HL-60 (cell line): ENCODE measurements around the gene STK24.

ENCODE experiments used
- DNase-seq, 2 experiments: peaks; one replicate each; pipeline ENCODE4 v3.0.0-alpha.2; 2010 to 2020; ENCODE audit warnings: low read depth in 1 of 2, low spot score in 1 of 2
- H3K27ac ChIP-seq: fragments of 250-450 bp; sonication (Bioruptor Pico); replicated peaks from 2 replicates; pipeline ENCODE4 v1.5.1; 2020; ENCODE audit warnings: mild to moderate bottlenecking, moderate library complexity
- H3K27me3 ChIP-seq: fragments of 250-450 bp; sonication (Bioruptor Pico); 2 replicates; pipeline ENCODE4 v1.5.1; 2021; ENCODE audit warnings: mild to moderate bottlenecking, moderate library complexity; ENCODE audit not compliant: insufficient read depth, poor library complexity, severe bottlenecking
- H3K4me3 ChIP-seq: replicated peaks from 2 replicates; pipeline ENCODE4 v1.5.1; 2011; ENCODE audit warnings: mild to moderate bottlenecking, control low read depth, low read length; ENCODE audit not compliant: insufficient read depth
- GABPA ChIP-seq: IDR thresholded peaks from 2 replicates; pipeline ENCODE4 v1.6.1; 2012; ENCODE audit warnings: low read depth
- POLR2AphosphoS5 ChIP-seq: IDR thresholded peaks from 2 replicates; pipeline ENCODE4 v1.6.1; 2012; ENCODE audit warnings: low read depth
- SPI1 ChIP-seq: IDR thresholded peaks from 2 replicates; pipeline ENCODE4 v1.6.1; 2012; ENCODE audit warnings: low read depth, mild to moderate bottlenecking, borderline replicate concordance
- TF ChIP-seq, protein P1 (sequence below): IDR thresholded peaks from one replicate; pipeline ENCODE4 v1.5.1; 2011; ENCODE audit warnings: low read length, control low read depth, inconsistent platforms; ENCODE audit not compliant: insufficient read depth
- TF ChIP-seq, protein P2 (sequence below): IDR thresholded peaks from 2 replicates; pipeline ENCODE4 v1.6.1; 2012; ENCODE audit warnings: low read depth; ENCODE audit not compliant: insufficient replicate concordance

Gene STK24

GRCh38 chr13:98577836-98578285, 954 bp upstream of the STK24 start:
- peak overlapping the region; percentile 20 for H3K4me3 ChIP-seq
- no peak for DNase-seq
- TF ChIP-seq, protein P1, sequence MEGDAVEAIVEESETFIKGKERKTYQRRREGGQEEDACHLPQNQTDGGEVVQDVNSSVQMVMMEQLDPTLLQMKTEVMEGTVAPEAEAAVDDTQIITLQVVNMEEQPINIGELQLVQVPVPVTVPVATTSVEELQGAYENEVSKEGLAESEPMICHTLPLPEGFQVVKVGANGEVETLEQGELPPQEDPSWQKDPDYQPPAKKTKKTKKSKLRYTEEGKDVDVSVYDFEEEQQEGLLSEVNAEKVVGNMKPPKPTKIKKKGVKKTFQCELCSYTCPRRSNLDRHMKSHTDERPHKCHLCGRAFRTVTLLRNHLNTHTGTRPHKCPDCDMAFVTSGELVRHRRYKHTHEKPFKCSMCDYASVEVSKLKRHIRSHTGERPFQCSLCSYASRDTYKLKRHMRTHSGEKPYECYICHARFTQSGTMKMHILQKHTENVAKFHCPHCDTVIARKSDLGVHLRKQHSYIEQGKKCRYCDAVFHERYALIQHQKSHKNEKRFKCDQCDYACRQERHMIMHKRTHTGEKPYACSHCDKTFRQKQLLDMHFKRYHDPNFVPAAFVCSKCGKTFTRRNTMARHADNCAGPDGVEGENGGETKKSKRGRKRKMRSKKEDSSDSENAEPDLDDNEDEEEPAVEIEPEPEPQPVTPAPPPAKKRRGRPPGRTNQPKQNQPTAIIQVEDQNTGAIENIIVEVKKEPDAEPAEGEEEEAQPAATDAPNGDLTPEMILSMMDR = no peak
- no peak for TF ChIP-seq GABPA
- no peak for TF ChIP-seq SPI1
- TF ChIP-seq, protein P2, sequence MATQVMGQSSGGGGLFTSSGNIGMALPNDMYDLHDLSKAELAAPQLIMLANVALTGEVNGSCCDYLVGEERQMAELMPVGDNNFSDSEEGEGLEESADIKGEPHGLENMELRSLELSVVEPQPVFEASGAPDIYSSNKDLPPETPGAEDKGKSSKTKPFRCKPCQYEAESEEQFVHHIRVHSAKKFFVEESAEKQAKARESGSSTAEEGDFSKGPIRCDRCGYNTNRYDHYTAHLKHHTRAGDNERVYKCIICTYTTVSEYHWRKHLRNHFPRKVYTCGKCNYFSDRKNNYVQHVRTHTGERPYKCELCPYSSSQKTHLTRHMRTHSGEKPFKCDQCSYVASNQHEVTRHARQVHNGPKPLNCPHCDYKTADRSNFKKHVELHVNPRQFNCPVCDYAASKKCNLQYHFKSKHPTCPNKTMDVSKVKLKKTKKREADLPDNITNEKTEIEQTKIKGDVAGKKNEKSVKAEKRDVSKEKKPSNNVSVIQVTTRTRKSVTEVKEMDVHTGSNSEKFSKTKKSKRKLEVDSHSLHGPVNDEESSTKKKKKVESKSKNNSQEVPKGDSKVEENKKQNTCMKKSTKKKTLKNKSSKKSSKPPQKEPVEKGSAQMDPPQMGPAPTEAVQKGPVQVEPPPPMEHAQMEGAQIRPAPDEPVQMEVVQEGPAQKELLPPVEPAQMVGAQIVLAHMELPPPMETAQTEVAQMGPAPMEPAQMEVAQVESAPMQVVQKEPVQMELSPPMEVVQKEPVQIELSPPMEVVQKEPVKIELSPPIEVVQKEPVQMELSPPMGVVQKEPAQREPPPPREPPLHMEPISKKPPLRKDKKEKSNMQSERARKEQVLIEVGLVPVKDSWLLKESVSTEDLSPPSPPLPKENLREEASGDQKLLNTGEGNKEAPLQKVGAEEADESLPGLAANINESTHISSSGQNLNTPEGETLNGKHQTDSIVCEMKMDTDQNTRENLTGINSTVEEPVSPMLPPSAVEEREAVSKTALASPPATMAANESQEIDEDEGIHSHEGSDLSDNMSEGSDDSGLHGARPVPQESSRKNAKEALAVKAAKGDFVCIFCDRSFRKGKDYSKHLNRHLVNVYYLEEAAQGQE = no peak
- TF ChIP-seq POLR2AphosphoS5 = no peak
- H3K27ac ChIP-seq = peak overlapping the region; percentile 60
- H3K27me3 ChIP-seq = no peaks in the 10 kb centered on the region

GRCh38 chr13:98576200-98576945, 534 bp downstream of the STK24 start:
- Histone ChIP-seq H3K27ac (peak overlapping the region; percentile 71), H3K4me3 (peak overlapping the region; percentile 83), H3K27me3 (no peaks in the 10 kb centered on the region)
- peak in 1 of 2 experiments; percentile 46 for DNase-seq
- TF ChIP-seq, protein P1 = no peak
- TF ChIP-seq, protein P2 = no peak
- no peak for TF ChIP-seq POLR2AphosphoS5
- no peak for TF ChIP-seq SPI1
- TF ChIP-seq GABPA = no peak

GRCh38 chr13:98575904-98576199, 1.1 kb downstream of the STK24 start:
- no peak for DNase-seq
- H3K27ac ChIP-seq = peak overlapping the region; percentile 71
- TF ChIP-seq, protein P1 = no peak
- TF ChIP-seq, protein P2 = no peak
- TF ChIP-seq POLR2AphosphoS5 (no peak), SPI1 (no peak), GABPA (no peak)
- peak overlapping the region; percentile 83 for H3K4me3 ChIP-seq
- H3K27me3 ChIP-seq = no peaks in the 10 kb centered on the region
